ENCODE data around the gene MAGI2.

DNA sequence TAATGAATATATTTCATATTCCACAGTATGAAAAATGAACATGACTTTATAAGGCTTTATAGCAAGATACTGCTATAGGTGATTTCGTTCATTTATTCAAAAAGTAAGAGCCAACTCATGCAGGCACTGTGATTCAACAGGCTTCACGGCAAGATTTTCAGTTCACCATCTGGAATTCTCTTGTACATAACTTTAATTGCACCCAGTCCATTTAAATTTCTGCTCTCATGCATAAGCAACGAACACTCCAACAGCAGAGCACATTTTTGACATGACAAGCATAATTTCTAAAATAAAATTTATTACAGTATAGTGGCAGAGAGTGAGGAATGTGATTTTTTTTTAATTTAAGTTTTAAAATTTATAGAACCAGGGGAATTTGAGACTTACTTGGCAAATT lies 1218.8 kb downstream of the MAGI2 start:
- TF ChIP-seq, protein P1, sequence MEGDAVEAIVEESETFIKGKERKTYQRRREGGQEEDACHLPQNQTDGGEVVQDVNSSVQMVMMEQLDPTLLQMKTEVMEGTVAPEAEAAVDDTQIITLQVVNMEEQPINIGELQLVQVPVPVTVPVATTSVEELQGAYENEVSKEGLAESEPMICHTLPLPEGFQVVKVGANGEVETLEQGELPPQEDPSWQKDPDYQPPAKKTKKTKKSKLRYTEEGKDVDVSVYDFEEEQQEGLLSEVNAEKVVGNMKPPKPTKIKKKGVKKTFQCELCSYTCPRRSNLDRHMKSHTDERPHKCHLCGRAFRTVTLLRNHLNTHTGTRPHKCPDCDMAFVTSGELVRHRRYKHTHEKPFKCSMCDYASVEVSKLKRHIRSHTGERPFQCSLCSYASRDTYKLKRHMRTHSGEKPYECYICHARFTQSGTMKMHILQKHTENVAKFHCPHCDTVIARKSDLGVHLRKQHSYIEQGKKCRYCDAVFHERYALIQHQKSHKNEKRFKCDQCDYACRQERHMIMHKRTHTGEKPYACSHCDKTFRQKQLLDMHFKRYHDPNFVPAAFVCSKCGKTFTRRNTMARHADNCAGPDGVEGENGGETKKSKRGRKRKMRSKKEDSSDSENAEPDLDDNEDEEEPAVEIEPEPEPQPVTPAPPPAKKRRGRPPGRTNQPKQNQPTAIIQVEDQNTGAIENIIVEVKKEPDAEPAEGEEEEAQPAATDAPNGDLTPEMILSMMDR (conservative IDR thresholded peaks at IDR 0.05; ENCODE audit: low read length): no peak
- TF ChIP-seq EZH2phosphoT487 (IDR thresholded peaks at IDR 0.05; ENCODE audit: borderline replicate concordance, low read depth, low read length): no peak
